Activated naive CD8-positive, alpha-beta T cell treated with anti-CD3 and anti-CD28 coated beads, Interleukin-2, amount 10 ng/mL, durations not matched to agents 7 days and 5 days (primary cell): Measurements from ENCODE around the gene ATF3. TPM values are rescaled to one million over a fixed set of nuclear protein-coding genes. Genes with fewer than 3 reads are reported as not detected.

Experiments
- ATAC-seq: fragments of 150-1000 bp; cut with Tn5 transposase; one replicate; pipeline ENCODE4 v1.10.0; 2021; ENCODE audit warnings: low read depth, moderate library complexity
- POLR2A ChIA-PET: fragments of 350-600 bp; sonication (Branson Sonifier 250); formaldehyde crosslinking; loops from one replicate; lab custom pipeline; 2021; ENCODE audit warnings: antibody characterized with exemption; lab: Charles Lee
- DNase-seq: peaks from one replicate; pipeline ENCODE4 v3.0.0; 2021
- H3K27ac Mint-ChIP-seq: one replicate; pipeline ENCODE4 v1.8.0; 2022; ENCODE audit warnings: mild to moderate bottlenecking, mixed read lengths
- H3K27me3 Mint-ChIP-seq: one replicate; pipeline ENCODE4 v1.8.0; 2022; ENCODE audit warnings: mild to moderate bottlenecking, moderate library complexity, mixed read lengths
- H3K36me3 Mint-ChIP-seq: one replicate; pipeline ENCODE4 v1.8.0; 2021; ENCODE audit warnings: mild to moderate bottlenecking, mixed read lengths
- H3K4me1 Mint-ChIP-seq: one replicate; pipeline ENCODE4 v1.8.0; 2021; ENCODE audit warnings: mixed read lengths
- H3K4me3 Mint-ChIP-seq: one replicate; pipeline ENCODE4 v1.8.0; 2022; ENCODE audit warnings: mild to moderate bottlenecking, moderate library complexity, mixed read lengths
- H3K9me3 Mint-ChIP-seq: one replicate; pipeline ENCODE4 v1.8.0; 2021; ENCODE audit warnings: mixed read lengths
- total RNA-seq, 2 experiments: library from RNA; stranded (reverse); gene quantifications; one replicate each; pipeline ENCODE4 v1.2.3, GENCODE V29; 2021

ATF3 gene
- total RNA-seq, 2 experiments from 2014 or later, result 13.1 to 13.8 TPM

DNA sequence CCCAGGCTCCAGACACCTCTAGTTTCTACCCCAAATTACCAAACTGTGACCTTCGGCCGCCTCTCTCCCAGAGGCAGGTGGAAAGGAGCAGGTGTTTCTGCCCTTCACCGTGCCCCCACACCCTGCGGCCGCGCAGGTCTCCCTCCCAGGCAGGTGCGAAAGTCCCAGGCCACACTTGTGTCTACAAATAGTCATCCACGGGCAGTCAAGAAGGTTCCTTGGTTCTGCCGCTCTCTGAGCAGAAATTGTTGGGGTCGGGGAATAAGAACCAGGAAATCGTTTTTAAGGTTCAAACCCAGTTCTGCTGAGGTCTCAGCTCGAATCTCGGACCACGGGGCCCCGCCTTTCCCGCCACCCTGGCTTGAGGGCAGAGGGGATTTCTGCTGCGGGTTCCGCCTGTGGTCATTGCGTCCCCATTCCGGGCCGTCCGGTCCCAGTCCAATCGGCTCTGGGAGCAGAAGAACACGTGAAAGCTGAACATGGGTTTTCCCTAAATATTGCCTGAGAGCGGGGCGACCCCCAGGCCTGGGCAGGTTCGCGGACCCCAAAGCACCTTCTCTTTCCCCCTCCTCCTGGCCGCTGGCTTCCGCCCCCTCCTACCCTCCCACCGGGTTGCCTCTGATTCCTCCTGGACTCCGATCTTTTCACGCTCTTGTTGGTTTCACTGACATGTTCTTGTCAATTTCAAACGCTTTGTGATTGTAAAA lies 1.2 kb upstream of the ATF3 start:
- Mint-ChIP-seq H3K4me1 (peaks cover 33% of the 10 kb centered on the region), H3K27ac (peak overlapping the region; percentile 98), H3K27me3 (peaks cover 51% of the 10 kb centered on the region), H3K36me3 (peaks cover 5% of the 10 kb centered on the region), H3K9me3 (no peaks in the 10 kb centered on the region), H3K4me3 (peak overlapping the region; percentile 87)
- peak; percentile 52 for DNase-seq
- no peak for ATAC-seq
- POLR2A ChIA-PET, result interaction anchor here (1.0 to 2.9 kb wide), 10 partner anchors 9 to 251 kb away, joined by 3 to 67 read pairs (median 8); partner anchors contain the start of genes FLVCR1, NSL1 and TATDN3

DNA sequence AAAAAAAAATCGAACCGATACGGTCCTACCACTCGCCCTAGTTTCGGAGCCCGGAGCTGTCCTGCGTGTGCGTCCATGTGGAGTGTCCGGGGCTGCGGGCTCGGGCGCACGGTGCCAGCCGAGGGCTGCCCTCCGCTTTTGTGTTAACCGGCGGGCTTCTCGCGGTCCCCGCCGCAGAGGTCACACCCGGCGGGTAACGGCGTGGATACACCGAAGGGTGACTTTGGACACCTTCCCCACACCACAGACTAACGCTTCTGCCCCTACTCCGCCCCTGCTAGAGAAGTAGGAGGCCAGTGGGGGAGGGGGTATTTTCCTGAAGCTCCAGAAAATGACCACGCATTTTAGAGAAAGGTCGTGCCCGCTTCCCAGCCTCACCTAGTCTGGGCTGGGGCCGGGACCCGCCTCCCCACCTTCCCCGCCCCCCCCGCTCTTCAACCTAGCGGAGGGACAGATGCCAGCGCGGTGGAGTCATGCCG lies 609 bp upstream of the ATF3 start:
- ATAC-seq, result peak; percentile 3
- Mint-ChIP-seq H3K36me3 (peaks cover 5% of the 10 kb centered on the region), H3K27ac (peak overlapping the region; percentile 98), H3K9me3 (no peaks in the 10 kb centered on the region), H3K4me1 (peaks cover 37% of the 10 kb centered on the region), H3K4me3 (peak overlapping the region; percentile 87), H3K27me3 (peaks cover 45% of the 10 kb centered on the region)
- POLR2A ChIA-PET, result interaction anchor here (0.6 to 2.9 kb wide), 26 partner anchors 9 to 669 kb away, joined by 3 to 67 read pairs (median 4); partner anchors contain the start of genes DTL, FLVCR1, INTS7 and NSL1
- DNase-seq, result peak; percentile 68

DNA sequence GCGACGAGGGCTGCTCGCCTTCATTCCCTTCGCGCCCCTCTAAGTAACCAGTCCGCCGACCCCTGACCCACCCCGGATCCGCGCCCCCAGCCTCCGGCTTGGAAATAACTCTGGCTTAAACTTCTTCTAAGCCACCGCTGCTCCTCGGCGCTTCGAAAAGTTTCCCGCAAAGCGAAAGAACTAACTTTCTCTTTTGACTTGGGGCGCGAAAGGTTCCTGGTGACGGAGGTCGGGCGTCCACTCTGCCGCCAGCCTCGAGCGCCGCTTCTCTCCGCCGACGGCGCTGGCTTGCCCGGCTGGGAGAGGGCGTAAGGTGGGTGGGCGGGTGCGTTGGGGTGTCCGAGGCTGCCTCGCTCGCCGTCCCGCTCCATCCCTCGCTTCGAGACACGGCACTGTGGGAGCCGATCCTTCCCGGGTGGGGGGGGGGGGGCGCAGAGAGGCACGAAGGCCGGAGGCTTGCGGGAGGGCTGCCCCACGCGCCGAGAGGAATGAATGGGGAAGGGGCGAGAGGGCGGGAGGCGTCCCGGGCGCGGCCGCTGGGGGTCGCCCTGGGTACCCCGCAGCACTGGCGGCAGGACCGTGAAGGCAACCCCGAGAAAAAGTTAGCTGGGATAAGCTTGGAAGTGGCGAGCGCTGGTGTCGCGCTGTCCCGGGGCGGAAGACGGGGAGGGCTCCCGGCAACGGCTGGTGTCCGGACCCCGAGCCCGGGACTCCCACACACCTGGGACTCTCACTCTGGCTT lies 569 bp downstream of the ATF3 start:
- DNase-seq (peak; percentile 70), ATAC-seq (peak; percentile 23)
- Mint-ChIP-seq H3K9me3 (no peaks in the 10 kb centered on the region), H3K27ac (peak overlapping the region; percentile 98), H3K4me3 (peak overlapping the region; percentile 87), H3K4me1 (peaks cover 38% of the 10 kb centered on the region), H3K27me3 (peaks cover 34% of the 10 kb centered on the region), H3K36me3 (peaks cover 5% of the 10 kb centered on the region)
- POLR2A ChIA-PET, result interaction anchor here (0.6 to 2.9 kb wide), 26 partner anchors 8 to 670 kb away, joined by 3 to 67 read pairs (median 4); partner anchors contain the start of genes DTL, FLVCR1, INTS7 and NSL1

DNA sequence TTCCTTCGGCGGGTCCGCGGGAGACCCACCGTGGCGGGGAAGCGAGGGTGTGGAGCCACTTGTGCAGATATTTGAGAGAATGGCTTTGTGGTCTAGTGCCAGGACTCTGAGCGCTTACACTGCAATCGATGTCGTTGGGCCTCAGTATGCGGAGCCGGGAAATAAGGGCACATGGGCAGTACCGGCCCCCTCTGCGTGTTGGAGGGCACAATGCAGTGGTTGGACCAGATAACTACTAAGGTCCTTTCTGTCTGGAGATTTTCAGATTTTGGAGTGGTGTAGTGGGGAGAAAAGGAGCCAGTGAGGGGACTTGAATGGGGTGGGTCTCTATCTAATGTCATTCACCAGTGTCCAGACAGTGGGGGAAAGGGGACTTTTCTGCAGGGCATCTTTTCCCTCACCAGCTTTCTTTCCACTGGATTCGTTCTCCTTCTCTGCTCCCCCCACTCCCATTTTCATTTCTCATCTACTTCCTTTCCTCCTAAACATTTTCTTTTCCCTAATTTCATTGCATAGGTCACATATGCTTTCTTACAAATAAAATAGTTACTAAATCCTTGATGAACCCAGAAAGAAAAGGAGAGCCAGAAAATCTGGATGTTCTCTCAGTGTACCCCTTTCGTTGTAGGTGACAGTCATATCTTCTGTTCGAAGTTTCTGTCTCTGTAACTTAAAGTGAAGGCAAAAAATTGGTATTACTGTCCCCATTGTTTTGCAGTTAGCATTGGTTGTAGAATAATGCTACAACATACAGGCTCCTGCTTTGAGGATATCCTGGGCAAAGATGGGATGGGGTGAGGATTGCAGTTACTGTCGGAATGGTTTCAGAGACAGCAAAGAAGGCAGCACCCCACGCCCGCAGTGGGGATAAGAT lies 1.4 kb downstream of the ATF3 start:
- DNase-seq (no peak), ATAC-seq (no peak)
- Mint-ChIP-seq H3K4me1 (peaks cover 43% of the 10 kb centered on the region), H3K9me3 (no peaks in the 10 kb centered on the region), H3K4me3 (peak overlapping the region; percentile 87), H3K27me3 (peaks cover 26% of the 10 kb centered on the region), H3K36me3 (peaks cover 5% of the 10 kb centered on the region), H3K27ac (peak overlapping the region; percentile 61)
- POLR2A ChIA-PET, result interaction anchor here (0.6 to 2.9 kb wide), 7 partner anchors 8 to 325 kb away, joined by 3 to 27 read pairs (median 6); no protein-coding TSS in a partner anchor

DNA sequence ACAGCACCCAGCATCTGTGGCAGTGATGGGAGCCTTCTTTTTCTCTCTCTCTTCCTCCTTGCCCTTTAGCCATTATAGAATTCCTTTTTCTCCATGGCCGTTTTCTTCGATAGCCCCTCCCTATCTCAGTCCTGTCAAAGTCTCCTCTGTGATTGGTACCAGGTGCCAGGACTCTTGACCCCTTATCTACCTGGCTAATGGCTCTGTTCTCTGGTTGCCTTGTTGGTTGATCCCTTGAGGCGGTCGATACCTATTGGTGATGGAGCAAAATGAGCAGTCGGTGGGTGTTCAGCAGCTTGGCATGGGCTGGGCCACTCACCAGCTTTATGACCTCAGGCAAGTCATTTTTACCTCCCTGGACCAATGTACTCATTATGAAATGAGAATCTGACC lies 2.0 kb downstream of the ATF3 start:
- no peak overlapping the region for H3K27ac Mint-ChIP-seq
- peaks cover 9% of the 10 kb centered on the region for H3K36me3 Mint-ChIP-seq
- peaks cover 42% of the 10 kb centered on the region for H3K4me1 Mint-ChIP-seq

DNA sequence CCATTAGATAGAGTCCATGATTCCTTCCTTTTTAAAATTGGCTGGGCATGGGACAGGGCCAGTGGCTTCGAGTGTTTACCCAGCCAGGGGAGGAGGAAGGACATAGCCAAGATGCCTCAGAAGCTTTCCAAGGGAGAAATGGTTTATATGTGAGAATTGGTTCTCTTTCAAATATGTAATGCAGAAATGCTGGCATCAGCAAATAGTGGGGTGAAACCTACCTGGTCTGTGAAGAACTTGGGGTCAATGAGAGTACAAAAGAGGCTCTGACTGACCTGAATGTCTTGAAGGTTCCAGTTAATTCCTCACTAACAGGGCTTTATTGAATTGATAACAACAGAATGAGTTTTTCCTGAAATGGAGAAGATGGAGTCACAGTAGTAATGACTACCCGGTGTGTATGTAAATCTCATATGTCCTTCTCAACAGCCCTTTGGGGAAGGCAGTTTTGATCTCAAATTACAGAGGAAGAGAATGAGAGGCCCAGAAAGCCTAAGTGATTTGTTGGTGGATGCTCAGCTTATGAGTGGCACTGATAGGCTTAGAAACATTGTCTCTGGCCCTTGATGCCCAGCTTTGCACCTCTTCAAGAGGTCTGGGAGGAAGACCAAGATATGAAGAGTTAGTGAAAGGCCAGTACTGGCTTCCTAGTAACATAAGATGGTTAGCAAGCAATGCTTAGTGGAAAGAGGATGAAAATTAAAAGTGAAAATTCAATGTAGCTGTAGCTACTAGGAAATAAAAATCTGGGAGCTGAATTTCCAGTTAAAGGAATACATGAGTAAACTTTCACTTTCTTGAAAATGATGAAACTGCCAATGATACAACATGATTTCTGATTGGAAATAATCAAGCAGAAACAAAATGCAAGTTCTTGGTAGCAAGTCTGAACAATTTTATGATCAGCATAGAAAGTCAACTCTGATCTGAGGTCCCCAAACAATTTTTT lies 2.7 kb downstream of the ATF3 start:
- no peak for ATAC-seq
- H3K36me3 Mint-ChIP-seq, result peaks cover 16% of the 10 kb centered on the region

More for the DNA sequence above, 2.0 kb downstream of the ATF3 start:
- Mint-ChIP-seq H3K27me3 (peaks cover 19% of the 10 kb centered on the region), H3K4me3 (peak overlapping the region; percentile 87), H3K9me3 (no peaks in the 10 kb centered on the region)
- DNase-seq, result no peak
- POLR2A ChIA-PET, result interaction anchor here (1.2 kb wide), 1 partner anchor 52 kb away, joined by 4 read pairs; no protein-coding TSS in a partner anchor
- no peak for ATAC-seq

DNA sequence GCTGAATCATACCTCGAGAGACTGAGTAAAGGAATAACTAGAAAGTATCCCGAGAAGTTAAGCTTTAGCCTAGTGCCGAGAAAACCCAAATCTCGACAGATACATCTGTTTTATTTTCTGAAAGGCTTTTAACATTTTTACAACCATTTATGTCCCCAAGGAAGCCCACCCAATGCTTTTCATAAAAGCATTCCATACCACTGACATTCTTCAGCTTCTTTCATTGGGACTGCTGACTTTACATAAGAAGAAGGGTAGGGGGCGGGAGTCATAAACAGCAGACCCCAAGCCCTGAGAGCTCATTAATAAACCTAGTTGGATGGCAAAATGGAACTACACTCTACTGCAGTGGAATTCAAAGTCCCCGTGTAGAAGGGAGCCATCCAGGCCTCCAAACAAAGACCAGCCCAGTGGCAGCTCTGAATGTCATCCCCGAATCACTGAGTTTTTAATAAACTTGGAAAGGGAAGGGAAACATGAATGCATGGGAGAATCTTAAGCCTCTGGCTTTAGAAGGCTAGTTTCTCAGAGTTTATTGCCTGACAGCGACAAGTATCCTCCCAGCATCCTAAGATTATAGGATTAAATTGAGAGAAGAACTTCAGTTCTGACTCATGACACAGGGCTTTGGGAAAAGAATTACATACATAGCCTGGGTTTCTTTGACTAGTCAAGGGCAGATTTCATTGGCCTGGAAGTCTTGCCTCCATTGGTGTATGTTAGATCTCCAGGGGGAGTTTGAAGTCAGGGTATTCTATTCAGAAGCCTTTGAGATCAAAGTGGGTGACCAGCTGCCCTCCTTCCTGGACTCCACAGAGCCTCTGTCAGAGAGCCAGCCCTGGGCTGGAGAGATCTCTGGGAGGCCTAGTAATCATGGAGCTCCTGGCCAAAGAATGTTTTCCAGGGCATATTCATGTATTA lies 3.7 kb downstream of the ATF3 start:
- Mint-ChIP-seq H3K36me3 (peaks cover 21% of the 10 kb centered on the region), H3K27ac (no peak overlapping the region), H3K27me3 (peaks cover 3% of the 10 kb centered on the region), H3K9me3 (no peaks in the 10 kb centered on the region), H3K4me1 (peaks cover 34% of the 10 kb centered on the region), H3K4me3 (no peak overlapping the region)
- DNase-seq, result no peak
- POLR2A ChIA-PET, result no interaction called here
- ATAC-seq, result no peak

More for the DNA sequence above, 2.7 kb downstream of the ATF3 start:
- Mint-ChIP-seq H3K4me1 (peaks cover 39% of the 10 kb centered on the region), H3K9me3 (no peaks in the 10 kb centered on the region), H3K4me3 (peak overlapping the region; percentile 87), H3K27me3 (peaks cover 12% of the 10 kb centered on the region), H3K27ac (peak overlapping the region; percentile 1)
- DNase-seq, result no peak
- POLR2A ChIA-PET, result no interaction called here

DNA sequence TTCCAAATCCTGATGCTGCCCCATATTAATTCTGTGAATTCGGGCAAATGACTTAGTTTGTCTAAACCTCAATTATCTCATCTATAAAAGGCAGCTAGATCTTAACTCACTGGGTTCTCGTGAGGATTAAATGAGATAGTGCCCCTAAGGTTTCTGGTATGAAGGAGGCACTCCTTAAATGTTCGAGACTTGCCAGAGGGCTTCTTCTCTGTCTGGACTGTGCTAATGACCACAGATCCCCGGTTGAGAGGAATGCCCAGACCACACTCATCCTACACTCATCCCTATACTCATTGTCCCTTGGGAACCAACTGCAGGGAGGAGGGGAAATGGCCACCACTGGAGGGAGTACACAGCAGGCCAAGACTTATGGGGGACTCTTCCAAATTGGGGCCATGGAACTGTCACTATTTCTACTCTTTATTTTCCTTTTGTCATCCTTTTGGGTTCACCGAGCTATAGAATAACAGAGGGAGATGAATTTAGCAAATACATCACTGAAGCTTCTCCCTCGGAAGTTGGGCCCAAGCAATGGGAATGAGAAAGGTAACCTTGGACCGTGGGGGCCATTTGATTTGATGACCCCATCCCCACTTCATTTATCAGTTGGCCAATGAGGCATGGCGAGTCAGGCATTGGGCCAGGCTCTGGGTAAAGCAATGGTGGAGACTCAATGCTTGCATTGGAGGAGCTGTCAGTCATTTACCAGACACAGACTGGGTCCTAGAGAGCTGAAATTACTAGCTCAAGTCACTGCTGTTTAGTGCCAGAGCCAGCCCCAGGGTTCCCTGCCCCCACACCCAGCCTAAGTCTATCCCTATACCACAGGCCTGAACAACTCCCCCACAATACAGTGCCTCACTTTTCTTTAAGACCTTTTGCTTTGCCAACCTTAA lies 5.1 kb downstream of the ATF3 start:
- POLR2A ChIA-PET, result interaction anchor here (0.8 to 1.1 kb wide), 2 partner anchors 22 to 55 kb away, joined by 3 to 7 read pairs; no protein-coding TSS in a partner anchor
- no peak for DNase-seq
- H3K36me3 Mint-ChIP-seq, result peaks cover 25% of the 10 kb centered on the region
- no peaks in the 10 kb centered on the region for H3K9me3 Mint-ChIP-seq
- no peak overlapping the region for H3K4me3 Mint-ChIP-seq
- peaks cover 33% of the 10 kb centered on the region for H3K4me1 Mint-ChIP-seq
- no peak for ATAC-seq
- no peaks in the 10 kb centered on the region for H3K27me3 Mint-ChIP-seq
- H3K27ac Mint-ChIP-seq, result no peak overlapping the region

DNA sequence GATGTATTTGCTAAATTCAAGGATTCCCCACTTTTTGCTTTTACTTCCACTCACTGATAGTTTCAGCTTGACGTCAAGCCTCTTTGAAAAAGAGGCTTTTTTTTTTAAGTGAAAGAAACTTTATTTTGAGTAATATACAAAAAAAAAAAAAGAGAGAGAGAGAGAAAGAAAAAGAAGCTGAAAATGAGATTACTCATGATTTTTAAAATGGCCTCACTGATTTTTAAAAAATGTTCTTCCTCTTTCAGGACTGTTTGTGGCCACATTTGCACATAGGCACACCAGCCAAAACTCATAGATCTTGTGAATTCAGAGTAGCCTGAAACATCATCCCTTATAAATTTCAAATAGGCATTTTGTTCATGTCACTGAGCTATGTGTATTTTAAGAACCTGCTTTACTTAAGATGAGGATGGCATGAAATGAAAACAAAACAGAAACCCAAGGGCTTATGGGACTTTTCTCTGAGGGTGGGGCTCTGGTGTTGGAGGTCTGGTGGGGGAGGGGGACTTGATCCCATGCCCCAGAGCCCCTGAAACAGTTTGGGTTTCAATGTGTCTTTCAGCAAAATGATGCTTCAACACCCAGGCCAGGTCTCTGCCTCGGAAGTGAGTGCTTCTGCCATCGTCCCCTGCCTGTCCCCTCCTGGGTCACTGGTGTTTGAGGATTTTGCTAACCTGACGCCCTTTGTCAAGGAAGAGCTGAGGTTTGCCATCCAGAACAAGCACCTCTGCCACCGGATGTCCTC lies 6.1 kb downstream of the ATF3 start:
- Mint-ChIP-seq H3K36me3 (peaks cover 31% of the 10 kb centered on the region), H3K4me1 (peaks cover 32% of the 10 kb centered on the region), H3K27me3 (no peaks in the 10 kb centered on the region), H3K9me3 (no peaks in the 10 kb centered on the region), H3K4me3 (no peak overlapping the region), H3K27ac (peak overlapping the region; percentile 54)
- DNase-seq (no peak), ATAC-seq (no peak)
- POLR2A ChIA-PET, result interaction anchor here (1.1 kb wide), 1 partner anchor 21 kb away, joined by 7 read pairs; no protein-coding TSS in a partner anchor

DNA sequence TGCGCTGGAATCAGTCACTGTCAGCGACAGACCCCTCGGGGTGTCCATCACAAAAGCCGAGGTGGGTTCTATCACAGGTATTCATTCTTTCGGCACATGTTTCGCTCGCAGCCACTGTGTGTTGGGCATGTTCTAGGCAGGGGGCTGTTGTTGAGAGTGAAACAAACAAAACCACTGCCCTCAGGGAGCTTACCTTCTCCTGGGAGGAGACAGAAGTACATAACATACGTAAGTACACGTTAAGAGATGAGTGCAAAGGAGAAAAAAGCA lies 6.6 kb downstream of the ATF3 start:
- ATAC-seq, result no peak
- Mint-ChIP-seq H3K27me3 (no peaks in the 10 kb centered on the region), H3K4me1 (peaks cover 27% of the 10 kb centered on the region), H3K4me3 (no peak overlapping the region), H3K27ac (peak overlapping the region; percentile 15), H3K36me3 (peaks cover 34% of the 10 kb centered on the region), H3K9me3 (no peaks in the 10 kb centered on the region)
- no peak for DNase-seq
- POLR2A ChIA-PET, result no interaction called here
